GM18499 (cell line): Measurements from ENCODE around the gene ADCY3.
A peak's percentile ranks its signal among the peaks of the same experiment; 100 is the strongest.

Source experiments
- ATAC-seq: cut with Tn5 transposase; IDR thresholded peaks from one replicate; pipeline ENCODE4 v1.9.1; 2021; ENCODE audit warnings: moderate number of reproducible peaks; ENCODE audit not compliant: insufficient read depth, unreplicated experiment

The ADCY3 gene

DNA sequence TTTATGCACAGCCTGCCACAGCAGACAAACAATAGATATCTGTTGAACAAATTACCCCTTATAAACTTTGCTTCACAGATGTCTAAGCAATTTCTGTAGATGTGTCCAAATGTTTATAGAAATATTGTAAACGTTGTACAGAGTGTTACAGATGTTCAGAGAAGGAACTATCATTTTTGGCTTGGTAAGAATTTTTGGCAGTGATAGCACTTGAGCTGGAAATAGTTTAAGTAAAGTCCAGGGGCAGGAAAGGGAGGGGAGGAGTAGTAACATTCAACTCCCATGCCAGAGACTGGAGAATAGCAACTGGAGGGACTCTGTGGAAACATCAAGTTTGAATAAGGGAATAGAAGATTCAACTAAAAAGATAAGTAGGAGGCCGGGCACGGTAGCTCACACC, 131.2 kb downstream of the ADCY3 start:
- ATAC-seq: no peak

DNA sequence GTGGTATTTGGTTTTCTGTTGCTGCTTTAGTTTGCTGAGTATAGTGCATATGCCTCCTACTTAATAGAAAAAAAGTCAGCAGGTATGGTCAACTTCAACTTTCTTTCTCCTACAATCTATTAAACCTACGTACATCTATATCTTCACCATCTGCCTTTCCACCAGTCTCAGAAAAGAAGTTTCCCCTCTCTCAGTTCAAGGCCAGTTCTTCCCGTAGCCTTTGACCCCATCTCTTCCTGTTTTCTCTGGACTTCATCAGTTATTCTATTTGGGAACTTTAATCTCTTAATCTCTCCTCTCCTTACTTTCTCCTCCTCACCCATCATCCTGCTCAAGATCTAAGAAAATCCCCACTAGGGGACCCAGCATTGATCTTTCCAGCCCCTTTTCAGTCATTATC, 132.5 kb downstream of the ADCY3 start:
- ATAC-seq: no peak

DNA sequence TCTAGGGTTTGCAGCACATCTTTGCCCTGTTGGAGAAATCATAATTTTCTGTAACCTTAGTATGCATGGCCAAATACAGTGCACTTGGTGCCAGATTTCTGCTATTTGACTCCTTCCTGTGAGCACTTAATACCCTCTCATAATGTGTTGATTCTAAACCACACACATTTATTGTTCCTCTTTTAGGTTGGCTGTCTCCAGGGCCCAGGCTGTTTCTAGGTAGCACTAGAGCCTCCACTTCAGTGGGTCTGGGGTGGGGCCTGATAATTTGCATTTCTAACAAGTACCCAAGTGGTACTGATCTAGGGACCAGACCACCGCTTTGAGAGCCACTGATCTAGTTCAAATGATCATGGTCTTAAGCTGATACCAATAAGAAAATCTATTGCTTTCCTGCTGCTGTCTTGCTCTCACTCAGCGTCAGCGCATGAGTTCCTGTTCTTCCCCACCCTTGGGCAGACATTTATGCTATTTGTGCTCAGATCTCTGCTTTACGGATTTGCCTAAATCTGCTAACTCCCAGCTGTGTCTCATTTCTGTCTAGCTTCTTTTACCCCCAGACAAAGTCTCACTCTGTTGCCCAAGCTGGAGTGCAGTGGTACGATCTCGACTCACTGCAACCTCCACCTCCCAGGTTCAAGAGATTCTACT, 134.2 kb downstream of the ADCY3 start:
- peak; percentile 56 for ATAC-seq

DNA sequence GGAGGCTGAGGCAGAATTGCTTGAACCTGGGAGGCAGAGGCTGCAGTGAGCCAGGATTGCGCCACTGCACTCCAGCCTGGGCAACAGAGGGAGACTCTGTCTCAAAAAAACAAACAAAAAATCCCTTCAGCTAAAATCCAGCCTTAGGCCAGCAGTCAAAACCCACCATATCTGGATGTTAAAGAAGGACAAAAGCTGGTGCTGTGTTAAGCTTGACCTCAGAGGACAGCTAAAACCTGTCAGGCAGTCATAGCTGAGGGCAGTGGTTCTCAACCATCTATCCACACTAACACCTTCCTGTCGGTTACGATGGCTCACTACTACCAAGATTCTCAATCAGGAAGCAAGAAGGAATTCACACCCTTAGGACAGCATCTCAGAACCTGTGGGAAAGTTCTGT, 136.4 kb downstream of the ADCY3 start:
- no peak for ATAC-seq

DNA sequence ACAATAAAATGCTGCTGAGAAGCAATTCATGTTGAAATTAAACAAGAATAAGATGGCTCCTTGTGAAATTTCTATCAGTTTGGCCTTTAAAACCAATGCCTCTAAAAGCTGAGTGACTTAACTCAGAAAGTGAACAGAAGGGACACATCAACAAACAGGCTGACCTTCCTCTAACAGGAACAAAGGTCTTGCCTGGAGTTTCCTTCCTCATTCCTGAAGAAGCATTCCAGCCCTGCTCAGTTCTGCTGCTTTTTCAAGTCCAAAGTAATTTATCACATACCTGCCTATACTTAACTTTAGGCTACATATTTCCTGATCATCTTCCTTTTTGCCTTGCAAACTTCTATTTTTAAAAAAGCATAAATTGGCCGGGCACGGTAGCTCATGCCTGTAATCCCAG, 140.9 kb downstream of the ADCY3 start:
- ATAC-seq: no peak

DNA sequence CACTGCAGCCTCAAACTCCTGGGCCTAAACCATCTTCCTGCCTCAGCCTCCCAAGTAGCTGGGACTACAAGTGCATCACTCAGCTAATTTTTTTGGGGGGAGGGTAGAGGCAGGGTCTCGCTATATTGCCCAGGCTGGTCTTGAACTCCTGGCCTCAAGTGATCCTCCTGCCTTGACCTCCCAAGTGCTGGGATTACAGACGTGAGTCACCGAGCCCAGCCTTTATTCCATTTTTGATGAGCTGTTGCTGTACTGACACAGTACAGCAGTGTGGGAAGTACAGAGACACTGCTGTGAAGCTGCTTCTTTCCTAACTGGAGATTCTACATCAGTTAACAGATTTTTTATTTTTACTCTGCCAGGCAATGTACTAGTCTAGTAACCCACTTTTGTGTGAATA, 145.7 kb downstream of the ADCY3 start:
- ATAC-seq: no peak

DNA sequence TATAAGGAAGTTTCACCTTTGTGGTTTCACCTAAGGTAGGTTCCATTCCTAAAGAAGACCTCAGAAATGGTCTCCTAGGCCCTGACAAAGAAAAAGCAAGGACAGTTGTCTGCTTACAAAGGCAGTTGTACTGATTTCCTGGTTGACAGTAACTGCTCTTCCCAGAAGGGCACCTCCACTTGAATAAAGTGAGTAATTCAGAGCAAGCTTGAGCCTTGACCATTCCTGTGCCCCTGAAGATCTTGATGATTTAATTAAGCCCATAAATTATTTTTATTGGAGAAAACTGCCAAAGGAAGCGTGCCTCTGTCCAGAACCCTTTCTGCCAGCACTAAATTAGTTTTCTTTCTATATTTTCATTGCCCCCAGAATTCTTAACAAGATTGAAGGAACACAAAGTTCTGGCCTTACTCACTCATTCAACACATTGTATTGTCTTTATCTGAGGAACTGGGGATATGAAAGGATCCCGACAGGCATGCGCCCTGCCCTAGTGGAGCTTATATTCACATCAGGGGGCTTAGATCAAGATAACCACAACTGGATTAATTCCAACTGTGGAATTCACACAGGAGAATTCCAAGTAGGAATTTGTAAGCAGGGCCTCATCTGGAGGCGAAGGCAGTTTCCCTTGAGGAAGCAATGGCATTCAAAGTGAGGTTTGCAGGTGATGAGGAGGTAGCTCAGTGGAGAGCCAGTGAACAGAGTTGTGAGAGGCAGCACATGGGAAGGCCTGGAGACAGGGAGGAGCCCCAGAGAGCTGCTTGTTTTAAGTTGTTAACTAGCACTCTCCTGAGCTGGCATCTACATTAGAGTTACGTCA, 148.1 kb downstream of the ADCY3 start:
- ATAC-seq: no peak

DNA sequence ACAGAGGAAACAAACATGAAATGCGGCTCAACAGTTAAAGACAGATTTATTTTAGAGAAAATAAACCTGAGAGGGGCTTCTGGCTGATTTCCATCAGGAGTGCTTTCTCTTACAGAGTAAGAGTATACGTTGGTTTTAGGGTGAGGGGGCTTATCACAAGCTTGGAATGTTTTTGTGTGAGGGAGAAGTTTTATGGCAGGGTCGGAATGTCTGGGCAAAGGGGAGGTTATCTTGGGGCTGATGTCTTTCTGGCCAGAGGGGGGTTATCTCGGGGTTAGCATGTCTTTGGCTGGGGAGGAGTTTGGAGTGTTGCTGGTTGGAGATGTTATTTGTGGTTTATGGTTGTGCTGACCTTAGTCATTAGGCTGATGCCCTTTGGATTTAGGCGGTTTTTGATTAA, 149.0 kb downstream of the ADCY3 start:
- no peak for ATAC-seq
